T-helper 2 cell treated with Interferon-gamma antibody and Interleukin-4, amounts not matched to agents 5 μg/mL and 100 μg/mL, for 36 hours (primary cell): ENCODE results near the gene SH3PXD2A.

Experiments used
- DNase-seq: peaks from one replicate; pipeline ENCODE4 v3.0.0; 2021; ENCODE audit warnings: low spot score
- H3K27ac Mint-ChIP-seq: one replicate; pipeline ENCODE4 v1.8.0; 2021; ENCODE audit warnings: mild to moderate bottlenecking, mixed read lengths
- H3K27me3 Mint-ChIP-seq: one replicate; pipeline ENCODE4 v1.8.0; 2021; ENCODE audit warnings: low read depth, mixed read lengths
- H3K36me3 Mint-ChIP-seq: one replicate; pipeline ENCODE4 v1.8.0; 2021; ENCODE audit warnings: low read depth, mixed read lengths
- H3K4me1 Mint-ChIP-seq: one replicate; pipeline ENCODE4 v1.8.0; 2021; ENCODE audit warnings: low read depth, mixed read lengths
- H3K4me3 Mint-ChIP-seq: one replicate; pipeline ENCODE4 v1.8.0; 2022; ENCODE audit warnings: mild to moderate bottlenecking, moderate library complexity, mixed read lengths
- H3K9me3 Mint-ChIP-seq: one replicate; pipeline ENCODE4 v1.8.0; 2021; ENCODE audit warnings: mixed read lengths

The SH3PXD2A gene, protein sequence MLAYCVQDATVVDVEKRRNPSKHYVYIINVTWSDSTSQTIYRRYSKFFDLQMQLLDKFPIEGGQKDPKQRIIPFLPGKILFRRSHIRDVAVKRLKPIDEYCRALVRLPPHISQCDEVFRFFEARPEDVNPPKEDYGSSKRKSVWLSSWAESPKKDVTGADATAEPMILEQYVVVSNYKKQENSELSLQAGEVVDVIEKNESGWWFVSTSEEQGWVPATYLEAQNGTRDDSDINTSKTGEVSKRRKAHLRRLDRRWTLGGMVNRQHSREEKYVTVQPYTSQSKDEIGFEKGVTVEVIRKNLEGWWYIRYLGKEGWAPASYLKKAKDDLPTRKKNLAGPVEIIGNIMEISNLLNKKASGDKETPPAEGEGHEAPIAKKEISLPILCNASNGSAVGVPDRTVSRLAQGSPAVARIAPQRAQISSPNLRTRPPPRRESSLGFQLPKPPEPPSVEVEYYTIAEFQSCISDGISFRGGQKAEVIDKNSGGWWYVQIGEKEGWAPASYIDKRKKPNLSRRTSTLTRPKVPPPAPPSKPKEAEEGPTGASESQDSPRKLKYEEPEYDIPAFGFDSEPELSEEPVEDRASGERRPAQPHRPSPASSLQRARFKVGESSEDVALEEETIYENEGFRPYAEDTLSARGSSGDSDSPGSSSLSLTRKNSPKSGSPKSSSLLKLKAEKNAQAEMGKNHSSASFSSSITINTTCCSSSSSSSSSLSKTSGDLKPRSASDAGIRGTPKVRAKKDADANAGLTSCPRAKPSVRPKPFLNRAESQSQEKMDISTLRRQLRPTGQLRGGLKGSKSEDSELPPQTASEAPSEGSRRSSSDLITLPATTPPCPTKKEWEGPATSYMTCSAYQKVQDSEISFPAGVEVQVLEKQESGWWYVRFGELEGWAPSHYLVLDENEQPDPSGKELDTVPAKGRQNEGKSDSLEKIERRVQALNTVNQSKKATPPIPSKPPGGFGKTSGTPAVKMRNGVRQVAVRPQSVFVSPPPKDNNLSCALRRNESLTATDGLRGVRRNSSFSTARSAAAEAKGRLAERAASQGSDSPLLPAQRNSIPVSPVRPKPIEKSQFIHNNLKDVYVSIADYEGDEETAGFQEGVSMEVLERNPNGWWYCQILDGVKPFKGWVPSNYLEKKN

GRCh38 chr10:103855424-103855823, at the start of gene SH3PXD2A:
TSS of gene SH3PXD2A (minus strand) at chr10:103855576. CDS start at chr10:103855266, 310 bp downstream.
- no peaks in the 10 kb centered on the region for H3K36me3 Mint-ChIP-seq
- peak within 1 kb of the TSS; percentile 83 for H3K4me3 Mint-ChIP-seq
- no peak for DNase-seq
- H3K9me3 Mint-ChIP-seq = no peaks in the 10 kb centered on the region
- H3K27ac Mint-ChIP-seq = no peak within 1 kb of the TSS
- peaks cover 9% of the 10 kb centered on the region for H3K4me1 Mint-ChIP-seq
- H3K27me3 Mint-ChIP-seq = peaks cover 72% of the 10 kb centered on the region

DNA sequence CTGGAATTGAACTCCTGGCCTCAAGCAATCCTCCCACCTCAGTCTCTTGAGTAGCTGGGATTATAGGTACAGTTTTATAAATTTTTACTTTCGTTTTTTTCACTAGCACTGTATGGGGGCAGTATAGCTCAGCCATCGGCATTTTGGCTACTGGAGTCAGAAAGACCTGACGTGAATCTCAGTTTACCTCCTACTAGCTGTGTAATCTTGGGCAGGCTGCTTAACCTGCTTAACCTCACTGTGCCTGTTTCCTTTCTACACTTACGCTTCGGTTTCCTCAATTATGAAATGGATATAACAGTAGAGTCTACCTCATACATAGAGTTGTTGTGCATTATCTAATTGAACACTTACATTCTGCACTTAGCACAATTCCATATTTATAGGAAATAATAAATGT, 45.9 kb upstream of the SH3PXD2A start:
- Mint-ChIP-seq H3K36me3 (peaks cover 54% of the 10 kb centered on the region), H3K27ac (no peak overlapping the region), H3K4me3 (peak overlapping the region; percentile 19), H3K4me1 (peaks cover 30% of the 10 kb centered on the region), H3K9me3 (no peaks in the 10 kb centered on the region), H3K27me3 (no peaks in the 10 kb centered on the region)
- no peak for DNase-seq

GRCh38 chr10:103899312-103899711, 43.9 kb upstream of the SH3PXD2A start:
- H3K4me1 Mint-ChIP-seq = peaks cover 43% of the 10 kb centered on the region
- H3K27me3 Mint-ChIP-seq = no peaks in the 10 kb centered on the region
- H3K27ac Mint-ChIP-seq = no peak overlapping the region
- no peak overlapping the region for H3K4me3 Mint-ChIP-seq
- H3K36me3 Mint-ChIP-seq = peaks cover 62% of the 10 kb centered on the region
- DNase-seq = no peak
- no peaks in the 10 kb centered on the region for H3K9me3 Mint-ChIP-seq

GRCh38 chr10:103897241-103897774, 41.9 kb upstream of the SH3PXD2A start:
- no peak for DNase-seq
- Mint-ChIP-seq H3K4me1 (peaks cover 46% of the 10 kb centered on the region), H3K36me3 (peaks cover 60% of the 10 kb centered on the region), H3K4me3 (no peak overlapping the region), H3K27ac (no peak overlapping the region), H3K27me3 (no peaks in the 10 kb centered on the region), H3K9me3 (no peaks in the 10 kb centered on the region)

DNA sequence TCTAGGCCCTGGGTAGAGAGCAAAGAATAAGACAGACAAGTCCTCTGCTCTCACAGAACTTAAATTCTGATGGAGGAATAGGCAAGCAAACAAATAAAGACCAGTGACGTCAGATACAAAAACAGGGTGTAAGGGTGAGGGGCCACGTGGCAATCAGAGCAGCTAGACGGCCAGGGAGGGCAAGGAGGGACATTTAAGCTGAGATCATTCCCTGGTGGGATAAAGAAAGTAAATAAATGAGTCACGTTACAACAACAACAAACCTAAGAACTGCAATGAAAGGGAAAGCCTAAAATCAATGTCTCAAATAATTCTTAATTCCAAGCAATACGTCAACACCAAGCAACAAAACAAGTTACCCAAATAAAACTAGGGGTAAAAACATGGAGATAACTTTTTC, 40.8 kb upstream of the SH3PXD2A start:
- Mint-ChIP-seq H3K27ac (peak overlapping the region; percentile 61), H3K9me3 (no peaks in the 10 kb centered on the region), H3K4me3 (no peak overlapping the region), H3K4me1 (peaks cover 37% of the 10 kb centered on the region), H3K27me3 (no peaks in the 10 kb centered on the region), H3K36me3 (peaks cover 64% of the 10 kb centered on the region)
- DNase-seq = no peak

DNA sequence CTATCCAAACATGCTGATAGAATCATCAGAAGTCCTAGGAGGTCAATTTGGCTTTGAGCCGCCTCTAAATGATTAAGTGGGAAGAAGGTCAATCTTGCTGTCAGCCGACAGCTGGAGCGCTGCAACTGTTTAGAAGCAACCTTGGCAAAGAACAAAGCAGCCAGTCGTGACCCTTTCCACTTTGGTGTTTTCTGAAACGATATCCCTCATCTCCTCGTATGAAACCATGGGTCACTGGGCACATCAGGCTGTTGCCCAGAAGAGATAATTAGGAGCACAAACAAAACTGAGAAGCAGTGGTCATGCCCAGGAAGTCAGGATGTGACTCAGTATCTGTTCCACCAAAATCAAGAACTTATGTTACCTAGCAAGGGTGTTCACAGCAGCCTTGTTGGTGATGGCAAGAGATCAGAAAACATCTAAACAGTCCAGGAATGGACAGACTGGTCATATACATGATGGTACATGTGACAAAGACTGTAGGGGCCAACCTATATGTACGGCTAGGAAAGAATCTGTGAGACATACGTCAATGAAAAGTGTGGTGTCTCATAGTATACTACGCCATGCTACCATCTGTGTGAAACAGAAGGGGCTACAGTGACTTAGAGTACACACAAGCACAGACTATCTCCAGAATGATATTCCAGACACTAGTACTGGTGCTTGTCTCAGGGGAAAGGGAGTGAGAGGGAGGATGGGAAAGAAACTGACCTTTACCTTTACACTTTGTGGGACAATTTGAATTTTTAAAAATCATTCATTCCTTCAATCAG, 40.2 kb upstream of the SH3PXD2A start:
- Mint-ChIP-seq H3K9me3 (no peaks in the 10 kb centered on the region), H3K4me1 (peaks cover 37% of the 10 kb centered on the region), H3K27me3 (no peaks in the 10 kb centered on the region), H3K36me3 (peaks cover 64% of the 10 kb centered on the region), H3K27ac (peak overlapping the region; percentile 61), H3K4me3 (peak overlapping the region; percentile 59)
- DNase-seq = no peak

DNA sequence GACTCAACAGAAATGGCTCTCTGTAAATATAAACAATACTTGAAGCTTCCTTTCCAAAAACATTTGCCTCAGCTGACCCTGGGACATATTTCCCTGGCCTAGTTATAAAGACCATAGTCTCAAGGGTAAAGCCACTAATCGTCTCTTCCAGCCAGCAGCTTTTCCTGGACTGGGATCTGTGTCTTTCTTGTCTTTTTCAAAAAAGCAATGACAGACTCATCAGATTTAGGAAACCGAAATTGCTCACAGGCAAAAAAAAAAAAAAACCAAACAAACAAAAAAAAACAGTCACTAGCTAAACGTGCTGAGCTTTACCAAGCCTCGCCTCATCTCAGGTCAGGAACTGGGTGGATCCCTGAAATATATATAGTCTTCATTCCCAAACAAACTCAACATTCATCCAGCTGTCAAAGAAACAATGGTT, 39.1 kb upstream of the SH3PXD2A start:
- peak overlapping the region; percentile 41 for H3K4me3 Mint-ChIP-seq
- peaks cover 64% of the 10 kb centered on the region for H3K36me3 Mint-ChIP-seq
- H3K27ac Mint-ChIP-seq = peak overlapping the region; percentile 72
- peaks cover 45% of the 10 kb centered on the region for H3K4me1 Mint-ChIP-seq
- H3K27me3 Mint-ChIP-seq = no peaks in the 10 kb centered on the region
- H3K9me3 Mint-ChIP-seq = no peaks in the 10 kb centered on the region
- DNase-seq = no peak

- Mint-ChIP-seq H3K4me3 (no peak overlapping the region), H3K27ac (peak overlapping the region; percentile 72), H3K36me3 (peaks cover 66% of the 10 kb centered on the region), H3K9me3 (no peaks in the 10 kb centered on the region), H3K4me1 (peaks cover 50% of the 10 kb centered on the region), H3K27me3 (no peaks in the 10 kb centered on the region)
- DNase-seq = no peak
These were observed 38.4 kb upstream of the SH3PXD2A start for GRCh38 chr10:103893817-103894216.

GRCh38 chr10:103892181-103892580, 36.8 kb upstream of the SH3PXD2A start:
- H3K27ac Mint-ChIP-seq = no peak overlapping the region
- peaks cover 54% of the 10 kb centered on the region for H3K4me1 Mint-ChIP-seq
- H3K4me3 Mint-ChIP-seq = no peak overlapping the region
- no peak for DNase-seq
- H3K9me3 Mint-ChIP-seq = no peaks in the 10 kb centered on the region
- H3K36me3 Mint-ChIP-seq = peaks cover 64% of the 10 kb centered on the region
- no peaks in the 10 kb centered on the region for H3K27me3 Mint-ChIP-seq

- Mint-ChIP-seq H3K27me3 (no peaks in the 10 kb centered on the region), H3K27ac (peak overlapping the region; percentile 64), H3K36me3 (peaks cover 61% of the 10 kb centered on the region), H3K4me1 (peaks cover 48% of the 10 kb centered on the region), H3K4me3 (no peak overlapping the region), H3K9me3 (no peaks in the 10 kb centered on the region)
- no peak for DNase-seq
These were observed 35.3 kb upstream of the SH3PXD2A start for GRCh38 chr10:103890688-103891087.

- H3K36me3 Mint-ChIP-seq = peaks cover 58% of the 10 kb centered on the region
These were observed 34.9 kb upstream of the SH3PXD2A start for GRCh38 chr10:103890194-103890658.

GRCh38 chr10:103889121-103889720, 33.8 kb upstream of the SH3PXD2A start:
- Mint-ChIP-seq H3K9me3 (no peaks in the 10 kb centered on the region), H3K36me3 (peaks cover 51% of the 10 kb centered on the region), H3K4me1 (peaks cover 38% of the 10 kb centered on the region), H3K27me3 (no peaks in the 10 kb centered on the region), H3K27ac (peak overlapping the region; percentile 78), H3K4me3 (no peak overlapping the region)
- no peak for DNase-seq

More at GRCh38 chr10:103890194-103890658, 34.9 kb upstream of the SH3PXD2A start:
- Mint-ChIP-seq H3K4me3 (peak overlapping the region; percentile 1), H3K9me3 (no peaks in the 10 kb centered on the region), H3K27me3 (no peaks in the 10 kb centered on the region), H3K27ac (peak overlapping the region; percentile 64), H3K4me1 (peaks cover 44% of the 10 kb centered on the region)
- DNase-seq = peak; percentile 46
